K562 treated with DMSO at 1 percent for 48 hours (cell line): ENCODE results near the gene KCMF1. TPM values are rescaled to one million over a fixed set of nuclear protein-coding genes. Genes with fewer than 3 reads are reported as not detected.

ENCODE experiments used
- total RNA-seq: library from RNA; unstranded; fragments of 300-600 nt; gene quantifications from 2 replicates; pipeline ENCODE4 v1.2.3, GENCODE V29; 2022; ENCODE audit warnings: low replicate concordance; ENCODE audit errors: extremely low read depth

KCMF1 gene
- not detected in 2 replicates for total RNA-seq

DNA sequence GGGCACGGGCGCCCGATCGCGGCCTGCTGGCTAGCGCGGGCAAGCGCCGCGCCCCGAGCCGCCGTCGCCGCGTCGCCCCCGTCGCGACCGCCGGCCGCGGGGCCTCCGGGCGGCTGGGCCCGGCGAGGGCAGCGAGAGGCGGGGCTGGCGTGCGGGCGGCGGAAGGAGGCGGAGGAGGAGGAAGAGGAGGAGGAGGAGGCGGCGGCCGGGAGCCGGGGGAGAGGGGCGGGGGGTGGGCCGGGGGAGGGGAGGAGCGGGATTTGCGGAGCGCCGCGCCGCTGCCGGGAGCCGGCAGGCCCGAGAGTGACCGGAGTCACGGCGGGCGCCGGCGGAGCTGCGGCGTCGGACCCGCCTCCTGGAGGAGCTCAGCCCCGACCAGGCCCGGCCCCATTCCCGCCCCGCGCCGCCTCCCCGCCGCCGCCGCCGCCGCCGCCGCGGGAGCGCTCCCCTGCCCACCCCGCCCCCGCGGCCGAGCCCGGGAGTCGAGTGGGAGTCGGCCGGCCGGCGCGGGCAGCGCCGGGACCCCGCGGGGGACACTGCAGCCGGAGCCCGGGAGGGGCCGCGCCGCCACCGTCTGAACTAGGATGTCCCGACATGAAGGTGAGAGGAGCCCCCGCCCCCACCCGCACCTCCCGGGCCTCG, at the start of gene KCMF1:
Gene KCMF1 (plus strand): TSS at position 294 of the 642 bp plus-strand sequence. CDS start 291 bp downstream, at position 585.

Other genes starting within 250 kb of the KCMF1 start
- not detected in 2 replicates for gene TRABD2A, start 90.1 kb upstream of the KCMF1 start, total RNA-seq
- gene TMSB10, start 65.5 kb upstream of the KCMF1 start, total RNA-seq, result 2,112 TPM in 1 of 2 replicates, not detected in the other
- gene TCF7L1, start 162.2 kb downstream of the KCMF1 start, total RNA-seq, result not detected in 2 replicates